Mammary epithelial cell (primary cell): ENCODE data around the gene JAM3.

Experiments
- EZH2 ChIP-seq: IDR thresholded peaks from 2 replicates; pipeline ENCODE4 v1.6.1; 2012; ENCODE audit warnings: low read length, inconsistent platforms, borderline replicate concordance
- TF ChIP-seq, protein P1 (sequence below), 2 donors: IDR thresholded peaks in 1 of 2; conservative IDR thresholded peaks in 1 of 2; 2 replicates each; pipeline ENCODE4 v1.5.1; 2011 to 2012; ENCODE audit warnings: inconsistent platforms in 2 of 2, low read length in 2 of 2, mild to moderate bottlenecking in 2 of 2, control low read depth in 1 of 2, low read depth in 1 of 2; ENCODE audit not compliant: insufficient read depth in 1 of 2; ENCODE audit errors: extremely low read depth in 1 of 2

DNA sequence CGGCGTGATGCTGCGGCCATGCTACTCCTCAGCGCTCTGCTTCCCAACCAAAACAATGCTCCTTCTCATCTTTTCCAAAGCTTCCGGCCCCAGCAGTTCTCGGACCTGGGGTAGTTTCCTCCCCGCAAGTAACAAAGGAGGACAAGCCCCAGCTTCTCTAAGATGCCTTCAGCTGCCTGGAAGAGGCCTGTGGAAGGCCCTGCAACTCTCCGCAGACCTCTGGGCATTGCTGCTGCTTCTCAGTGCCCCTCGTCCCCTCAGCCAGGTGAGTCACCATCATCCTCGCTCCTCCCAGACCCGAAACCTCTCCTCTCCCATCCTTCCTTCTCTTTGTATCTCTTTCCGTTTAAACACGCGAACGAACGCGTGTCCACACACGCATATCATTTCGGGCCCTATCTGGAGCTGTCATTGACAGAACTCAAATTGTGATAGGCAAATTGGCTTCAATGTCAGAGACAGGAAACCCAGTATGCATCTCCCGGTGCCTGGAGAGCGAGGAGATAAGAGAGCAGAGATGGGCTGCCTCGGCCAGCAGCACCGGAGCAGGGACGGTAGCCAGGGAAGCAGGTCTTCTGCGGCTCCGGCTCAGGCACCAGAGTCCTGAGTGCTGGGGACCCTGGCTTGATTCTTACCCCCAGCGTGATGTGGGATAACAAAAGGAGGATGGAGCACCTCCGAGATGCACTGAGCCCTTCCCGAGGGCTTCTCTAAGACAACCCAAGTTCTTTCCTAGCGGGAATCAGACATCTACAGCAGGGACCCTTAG, 22.0 kb upstream of the JAM3 start:
- TF ChIP-seq, protein P1, sequence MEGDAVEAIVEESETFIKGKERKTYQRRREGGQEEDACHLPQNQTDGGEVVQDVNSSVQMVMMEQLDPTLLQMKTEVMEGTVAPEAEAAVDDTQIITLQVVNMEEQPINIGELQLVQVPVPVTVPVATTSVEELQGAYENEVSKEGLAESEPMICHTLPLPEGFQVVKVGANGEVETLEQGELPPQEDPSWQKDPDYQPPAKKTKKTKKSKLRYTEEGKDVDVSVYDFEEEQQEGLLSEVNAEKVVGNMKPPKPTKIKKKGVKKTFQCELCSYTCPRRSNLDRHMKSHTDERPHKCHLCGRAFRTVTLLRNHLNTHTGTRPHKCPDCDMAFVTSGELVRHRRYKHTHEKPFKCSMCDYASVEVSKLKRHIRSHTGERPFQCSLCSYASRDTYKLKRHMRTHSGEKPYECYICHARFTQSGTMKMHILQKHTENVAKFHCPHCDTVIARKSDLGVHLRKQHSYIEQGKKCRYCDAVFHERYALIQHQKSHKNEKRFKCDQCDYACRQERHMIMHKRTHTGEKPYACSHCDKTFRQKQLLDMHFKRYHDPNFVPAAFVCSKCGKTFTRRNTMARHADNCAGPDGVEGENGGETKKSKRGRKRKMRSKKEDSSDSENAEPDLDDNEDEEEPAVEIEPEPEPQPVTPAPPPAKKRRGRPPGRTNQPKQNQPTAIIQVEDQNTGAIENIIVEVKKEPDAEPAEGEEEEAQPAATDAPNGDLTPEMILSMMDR (conservative IDR thresholded peaks at IDR 0.05 in 1 of 2, IDR thresholded peaks at IDR 0.05 in 1 of 2; ENCODE audit: extremely low read depth in 1 of 2, insufficient read depth in 1 of 2, low read depth in 1 of 2, low read length in 2 of 2) = no peak
- TF ChIP-seq EZH2 = no peak
